ENCODE measurements around the gene EFNA3. TPM values are rescaled to one million over a fixed set of nuclear protein-coding genes. Genes with fewer than 3 reads are reported as not detected.

EFNA3 gene
- total and polyA plus RNA-seq, 2 donors (not counting 1 experiment from before 2014, with no cell fraction given) = 0.30 to 0.33 TPM

- peak overlapping the region; percentile 23 for H2AFZ ChIP-seq (ENCODE audit: low read length)
- H3K79me2 ChIP-seq (ENCODE audit: control insufficient read depth, insufficient read depth, low read length) = no peaks in the 10 kb centered on the region
- H3K9me3 ChIP-seq (ENCODE audit: control insufficient read depth, insufficient read depth, low read depth, low read length) = no peaks in the 10 kb centered on the region
- H3K9ac ChIP-seq (ENCODE audit: insufficient read depth, low read length) = peak overlapping the region; percentile 20
- TF ChIP-seq EZH2 (IDR thresholded peaks at IDR 0.05; ENCODE audit: low read length, missing control alignments) (no peak), CTCF (conservative IDR thresholded peaks at IDR 0.05 in 1 of 2, IDR thresholded peaks at IDR 0.05 in 1 of 2; ENCODE audit: low read depth in 1 of 2, low read length in 2 of 2) (no peak)
- peak overlapping the region; percentile 67 to 86 (median 74) for H3K4me3 ChIP-seq (replicated peaks in 1 of 4; ENCODE audit: control extremely low read depth in 1 of 4, insufficient read depth in 1 of 4, low read depth in 3 of 4, low read length in 4 of 4)
- H4K20me1 ChIP-seq (ENCODE audit: control insufficient read depth, extremely low read depth, insufficient read depth, low read length) = no peaks in the 10 kb centered on the region
- DNase-seq (ENCODE audit: low read depth in 2 of 2) = peak in 1 of 2 donors; percentile 33
- peaks cover 9% of the 10 kb centered on the region for H3K4me1 ChIP-seq (ENCODE audit: control insufficient read depth, extremely low read depth, insufficient read depth, low read length)
- no peaks in the 10 kb centered on the region for H3K36me3 ChIP-seq (ENCODE audit: control insufficient read depth, insufficient read depth, low read length)
- peaks cover 34% of the 10 kb centered on the region for H3K27me3 ChIP-seq (ENCODE audit: control insufficient read depth, insufficient read depth, low read length)
- peak overlapping the region; percentile 83 for H3K4me2 ChIP-seq (ENCODE audit: extremely low read depth, insufficient read depth, low read length)
- H3K27ac ChIP-seq (ENCODE audit: insufficient read depth, low read length) = peak overlapping the region; percentile 37
These were observed 7.0 kb downstream of the EFNA3 start for GRCh38 chr1:155085504-155086127.

- no peak overlapping the region for H3K4me2 ChIP-seq (ENCODE audit: extremely low read depth, insufficient read depth, low read length)
- no peak overlapping the region for H2AFZ ChIP-seq (ENCODE audit: low read length)
These were observed 7.6 kb downstream of the EFNA3 start for GRCh38 chr1:155086128-155086741.

More at GRCh38 chr1:155086128-155086741, 7.6 kb downstream of the EFNA3 start:
- Histone ChIP-seq H3K79me2 (ENCODE audit: control insufficient read depth, insufficient read depth, low read length) (no peaks in the 10 kb centered on the region), H3K36me3 (ENCODE audit: control insufficient read depth, insufficient read depth, low read length) (no peaks in the 10 kb centered on the region), H3K4me1 (ENCODE audit: control insufficient read depth, extremely low read depth, insufficient read depth, low read length) (peaks cover 9% of the 10 kb centered on the region), H3K27me3 (ENCODE audit: control insufficient read depth, insufficient read depth, low read length) (peaks cover 28% of the 10 kb centered on the region), H3K9me3 (ENCODE audit: control insufficient read depth, insufficient read depth, low read depth, low read length) (no peaks in the 10 kb centered on the region), H3K4me3 (replicated peaks in 1 of 4; ENCODE audit: control extremely low read depth in 1 of 4, insufficient read depth in 1 of 4, low read depth in 3 of 4, low read length in 4 of 4) (no peak overlapping the region), H4K20me1 (ENCODE audit: control insufficient read depth, extremely low read depth, insufficient read depth, low read length) (no peaks in the 10 kb centered on the region), H3K9ac (ENCODE audit: insufficient read depth, low read length) (no peak overlapping the region), H3K27ac (ENCODE audit: insufficient read depth, low read length) (no peak overlapping the region)
- peak in 1 of 2 donors; percentile 38 for DNase-seq (ENCODE audit: low read depth in 2 of 2)
- TF ChIP-seq CTCF (conservative IDR thresholded peaks at IDR 0.05 in 1 of 2, IDR thresholded peaks at IDR 0.05 in 1 of 2; ENCODE audit: low read depth in 1 of 2, low read length in 2 of 2) = peak; percentile 71 to 90
- TF ChIP-seq EZH2 (IDR thresholded peaks at IDR 0.05; ENCODE audit: low read length, missing control alignments) = no peak
